HUES48 (cell line): ENCODE results near the gene INO80E.

Experiments
- H3K27ac ChIP-seq: one replicate; pipeline ENCODE4 v1.7.0; 2013; ENCODE audit warnings: low read depth, low read length, inconsistent platforms
- H3K27me3 ChIP-seq: 2 replicates; pipeline ENCODE4 v1.6.1; 2013; ENCODE audit warnings: mild to moderate bottlenecking, low read length; ENCODE audit not compliant: control insufficient read depth, insufficient read depth
- H3K36me3 ChIP-seq: 2 replicates; pipeline ENCODE4 v1.6.1; 2013; ENCODE audit warnings: low read length; ENCODE audit not compliant: control insufficient read depth, insufficient read depth
- H3K4me1 ChIP-seq: 2 replicates; pipeline ENCODE4 v1.6.1; 2013; ENCODE audit warnings: mild to moderate bottlenecking, low read length; ENCODE audit not compliant: control insufficient read depth, insufficient read depth
- H3K4me3 ChIP-seq: 2 replicates; pipeline ENCODE4 v1.5.1; 2013; ENCODE audit warnings: mild to moderate bottlenecking, low read depth, low read length
- H3K9ac ChIP-seq: 2 replicates; pipeline ENCODE4 v1.6.1; 2013; ENCODE audit warnings: mild to moderate bottlenecking, low read depth, low read length, moderate library complexity
- H3K9me3 ChIP-seq: 2 replicates; pipeline ENCODE4 v1.6.1; 2013; ENCODE audit warnings: low read length; ENCODE audit not compliant: control insufficient read depth, insufficient read depth

The INO80E gene

GRCh38 chr16:30004811-30005242 is 8.8 kb downstream of the INO80E start:
- Histone ChIP-seq H3K9me3 (no peaks in the 10 kb centered on the region), H3K4me1 (peaks cover 8% of the 10 kb centered on the region; the same call in 1 of the 2 replicates), H3K4me3 (no peak overlapping the region), H3K36me3 (peaks cover 24% of the 10 kb centered on the region), H3K27me3 (0 out of 2 replicates have a peak, but pooled peaks cover 3% of the 10 kb centered on the region), H3K27ac (no peak overlapping the region), H3K9ac (peak overlapping the region; percentile 18; the same call in 1 of the 2 replicates)

- no peaks in the 10 kb centered on the region for H3K9me3 ChIP-seq
- no peak overlapping the region for H3K27ac ChIP-seq
- H3K4me3 ChIP-seq, result no peak overlapping the region
Measured at GRCh38 chr16:30005341-30006094, 9.5 kb downstream of the INO80E start.

GRCh38 chr16:30006095-30006473 is 10.0 kb downstream of the INO80E start:
- Histone ChIP-seq H3K9ac (no peak overlapping the region), H3K36me3 (peaks cover 24% of the 10 kb centered on the region), H3K4me1 (peaks cover under 1% of the 10 kb centered on the region; the same call in 1 of the 2 replicates), H3K27ac (no peak overlapping the region), H3K27me3 (peaks cover 11% of the 10 kb centered on the region), H3K9me3 (no peaks in the 10 kb centered on the region), H3K4me3 (no peak overlapping the region)

More at GRCh38 chr16:30005341-30006094, 9.5 kb downstream of the INO80E start:
- H3K4me1 ChIP-seq, result peaks cover 6% of the 10 kb centered on the region; the same call in 1 of the 2 replicates
- peaks cover 9% of the 10 kb centered on the region for H3K27me3 ChIP-seq
- H3K36me3 ChIP-seq, result peaks cover 24% of the 10 kb centered on the region
- H3K9ac ChIP-seq, result no peak overlapping the region

GRCh38 chr16:30006659-30007377 is 10.8 kb downstream of the INO80E start:
- no peaks in the 10 kb centered on the region for H3K9me3 ChIP-seq
- H3K27ac ChIP-seq, result no peak overlapping the region
- no peak overlapping the region for H3K9ac ChIP-seq
- H3K4me3 ChIP-seq, result no peak overlapping the region
- H3K36me3 ChIP-seq, result peaks cover 23% of the 10 kb centered on the region
- H3K4me1 ChIP-seq, result no peaks in the 10 kb centered on the region; the same call in 1 of the 2 replicates
- H3K27me3 ChIP-seq, result peaks cover 15% of the 10 kb centered on the region

- no peak overlapping the region for H3K27ac ChIP-seq
- H3K4me1 ChIP-seq, result peaks cover 4% of the 10 kb centered on the region
- H3K9me3 ChIP-seq, result no peaks in the 10 kb centered on the region
- H3K4me3 ChIP-seq, result no peak overlapping the region
- H3K36me3 ChIP-seq, result peaks cover 17% of the 10 kb centered on the region
- peaks cover 22% of the 10 kb centered on the region for H3K27me3 ChIP-seq
- H3K9ac ChIP-seq, result no peak overlapping the region
Measured at GRCh38 chr16:30007378-30007895, 11.4 kb downstream of the INO80E start.

GRCh38 chr16:30009085-30009862 is 13.2 kb downstream of the INO80E start:
- Histone ChIP-seq H3K4me1 (peaks cover 4% of the 10 kb centered on the region), H3K9me3 (no peaks in the 10 kb centered on the region), H3K27ac (no peak overlapping the region), H3K27me3 (peaks cover 22% of the 10 kb centered on the region), H3K4me3 (no peak overlapping the region), H3K36me3 (peaks cover 6% of the 10 kb centered on the region; the same call in 1 of the 2 replicates), H3K9ac (no peak overlapping the region)

GRCh38 chr16:30009990-30010843 is 14.2 kb downstream of the INO80E start:
- peaks cover 6% of the 10 kb centered on the region; the same call in 1 of the 2 replicates for H3K36me3 ChIP-seq
- H3K4me3 ChIP-seq, result peak overlapping the region; percentile 89
- H3K27ac ChIP-seq, result no peak overlapping the region
- peaks cover 4% of the 10 kb centered on the region for H3K4me1 ChIP-seq
- no peaks in the 10 kb centered on the region for H3K9me3 ChIP-seq
- peaks cover 22% of the 10 kb centered on the region for H3K27me3 ChIP-seq
- H3K9ac ChIP-seq, result no peak overlapping the region

GRCh38 chr16:30010844-30011713 is 15.0 kb downstream of the INO80E start, which contains the start of gene DOC2A:
DOC2A (minus strand) TSS chr16:30011027; CDS start chr16:30010222, 805 bp downstream.
- H3K9ac ChIP-seq, result no peak within 1 kb of the TSS
- peak within 1 kb of the TSS; percentile 89 for H3K4me3 ChIP-seq

GRCh38 chr16:30011714-30012504 is 15.9 kb downstream of the INO80E start:
- Histone ChIP-seq H3K9ac (no peak overlapping the region), H3K27me3 (peaks cover 22% of the 10 kb centered on the region), H3K27ac (no peak overlapping the region), H3K4me3 (peak overlapping the region; percentile 89), H3K4me1 (peaks cover 4% of the 10 kb centered on the region), H3K9me3 (no peaks in the 10 kb centered on the region), H3K36me3 (no peaks in the 10 kb centered on the region)

More at GRCh38 chr16:30010844-30011713, 15.0 kb downstream of the INO80E start, which contains the start of gene DOC2A:
- H3K36me3 ChIP-seq, result peaks cover 5% of the 10 kb centered on the region; the same call in 1 of the 2 replicates
- H3K4me1 ChIP-seq, result peaks cover 4% of the 10 kb centered on the region
- no peak within 1 kb of the TSS for H3K27ac ChIP-seq
- peaks cover 22% of the 10 kb centered on the region for H3K27me3 ChIP-seq
- H3K9me3 ChIP-seq, result no peaks in the 10 kb centered on the region
